IPS-15b (cell line): ENCODE measurements around the gene TDRD7.

ENCODE experiments used
- H3K27me3 ChIP-seq: one replicate; pipeline ENCODE4 v1.6.1; 2013; ENCODE audit warnings: low read length; ENCODE audit not compliant: control insufficient read depth, insufficient read depth
- H3K36me3 ChIP-seq: one replicate; pipeline ENCODE4 v1.6.1; 2013; ENCODE audit warnings: low read length; ENCODE audit not compliant: control insufficient read depth, insufficient read depth
- H3K4me1 ChIP-seq: one replicate; pipeline ENCODE4 v1.6.1; 2013; ENCODE audit warnings: mild to moderate bottlenecking, low read length; ENCODE audit not compliant: control insufficient read depth, insufficient read depth
- H3K4me3 ChIP-seq: one replicate; pipeline ENCODE4 v1.5.1; 2013; ENCODE audit warnings: low read depth, low read length
- H3K9ac ChIP-seq: one replicate; pipeline ENCODE4 v1.6.1; 2013; ENCODE audit warnings: low read depth, mild to moderate bottlenecking, low read length
- H3K9me3 ChIP-seq: one replicate; pipeline ENCODE4 v1.6.1; 2013; ENCODE audit warnings: mild to moderate bottlenecking, low read length; ENCODE audit not compliant: control insufficient read depth, insufficient read depth

The TDRD7 gene

GRCh38 chr9:97412626-97413385 lies 910 bp downstream of the TDRD7 start:
- Histone ChIP-seq H3K4me3 (peak overlapping the region; percentile 68), H3K9me3 (no peaks in the 10 kb centered on the region), H3K36me3 (no peaks in the 10 kb centered on the region), H3K4me1 (no peaks in the 10 kb centered on the region), H3K9ac (no peak overlapping the region), H3K27me3 (peaks cover 22% of the 10 kb centered on the region)

GRCh38 chr9:97413462-97413861 lies 1.6 kb downstream of the TDRD7 start:
- H3K4me1 ChIP-seq: no peaks in the 10 kb centered on the region
- H3K9me3 ChIP-seq: no peaks in the 10 kb centered on the region
- no peak overlapping the region for H3K4me3 ChIP-seq
- no peak overlapping the region for H3K9ac ChIP-seq
- peaks cover 24% of the 10 kb centered on the region for H3K27me3 ChIP-seq
- H3K36me3 ChIP-seq: no peaks in the 10 kb centered on the region

GRCh38 chr9:97415146-97415545 lies 3.2 kb downstream of the TDRD7 start:
- no peak overlapping the region for H3K9ac ChIP-seq
- no peak overlapping the region for H3K4me3 ChIP-seq
- H3K27me3 ChIP-seq: peaks cover 21% of the 10 kb centered on the region
- H3K9me3 ChIP-seq: no peaks in the 10 kb centered on the region
- no peaks in the 10 kb centered on the region for H3K36me3 ChIP-seq
- no peaks in the 10 kb centered on the region for H3K4me1 ChIP-seq

GRCh38 chr9:97418880-97419279 lies 7.0 kb downstream of the TDRD7 start:
- no peak overlapping the region for H3K9ac ChIP-seq
- no peak overlapping the region for H3K4me3 ChIP-seq
- H3K36me3 ChIP-seq: no peaks in the 10 kb centered on the region
- no peaks in the 10 kb centered on the region for H3K4me1 ChIP-seq
- peaks cover 2% of the 10 kb centered on the region for H3K27me3 ChIP-seq
- no peaks in the 10 kb centered on the region for H3K9me3 ChIP-seq

- Histone ChIP-seq H3K27me3 (peaks cover 2% of the 10 kb centered on the region), H3K36me3 (no peaks in the 10 kb centered on the region), H3K9me3 (no peaks in the 10 kb centered on the region), H3K4me3 (no peak overlapping the region), H3K4me1 (no peaks in the 10 kb centered on the region), H3K9ac (no peak overlapping the region)
Observed at GRCh38 chr9:97419309-97419867, 7.5 kb downstream of the TDRD7 start.

GRCh38 chr9:97425336-97425972 lies 13.6 kb downstream of the TDRD7 start:
- H3K4me3 ChIP-seq: no peak overlapping the region
- no peak overlapping the region for H3K9ac ChIP-seq
- H3K9me3 ChIP-seq: no peaks in the 10 kb centered on the region
- no peaks in the 10 kb centered on the region for H3K36me3 ChIP-seq
- no peaks in the 10 kb centered on the region for H3K27me3 ChIP-seq
- no peaks in the 10 kb centered on the region for H3K4me1 ChIP-seq

GRCh38 chr9:97425973-97426336 lies 14.1 kb downstream of the TDRD7 start:
- Histone ChIP-seq H3K9me3 (no peaks in the 10 kb centered on the region), H3K36me3 (no peaks in the 10 kb centered on the region), H3K9ac (no peak overlapping the region), H3K27me3 (no peaks in the 10 kb centered on the region), H3K4me3 (no peak overlapping the region), H3K4me1 (no peaks in the 10 kb centered on the region)

GRCh38 chr9:97427885-97428284 lies 16.0 kb downstream of the TDRD7 start:
- Histone ChIP-seq H3K4me1 (no peaks in the 10 kb centered on the region), H3K36me3 (no peaks in the 10 kb centered on the region), H3K4me3 (no peak overlapping the region), H3K9me3 (no peaks in the 10 kb centered on the region), H3K9ac (no peak overlapping the region), H3K27me3 (no peaks in the 10 kb centered on the region)

GRCh38 chr9:97430316-97431043 lies 18.6 kb downstream of the TDRD7 start:
- H3K27me3 ChIP-seq: no peaks in the 10 kb centered on the region
- H3K36me3 ChIP-seq: no peaks in the 10 kb centered on the region
- no peaks in the 10 kb centered on the region for H3K9me3 ChIP-seq
- no peak overlapping the region for H3K9ac ChIP-seq
- H3K4me1 ChIP-seq: no peaks in the 10 kb centered on the region
- no peak overlapping the region for H3K4me3 ChIP-seq

GRCh38 chr9:97431044-97431441 lies 19.1 kb downstream of the TDRD7 start:
- Histone ChIP-seq H3K4me3 (no peak overlapping the region), H3K4me1 (no peaks in the 10 kb centered on the region), H3K9me3 (no peaks in the 10 kb centered on the region), H3K27me3 (no peaks in the 10 kb centered on the region), H3K9ac (no peak overlapping the region), H3K36me3 (no peaks in the 10 kb centered on the region)

GRCh38 chr9:97431549-97432143 lies 19.8 kb downstream of the TDRD7 start:
- H3K9me3 ChIP-seq: no peaks in the 10 kb centered on the region
- no peaks in the 10 kb centered on the region for H3K27me3 ChIP-seq
- H3K4me1 ChIP-seq: no peaks in the 10 kb centered on the region
- H3K4me3 ChIP-seq: no peak overlapping the region
- no peak overlapping the region for H3K9ac ChIP-seq
- H3K36me3 ChIP-seq: no peaks in the 10 kb centered on the region
